22Rv1 (cell line): Measurements from ENCODE around the gene LRRIQ3.

Source experiments
- ZFX ChIP-seq: fragments of 450-650 bp; IDR thresholded peaks from 2 replicates; pipeline ENCODE4 v1.6.1; 2017; ENCODE audit warnings: antibody characterized with exemption, borderline replicate concordance
- TF ChIP-seq, protein P1 (sequence below): fragments of 450-650 bp; IDR thresholded peaks from 2 replicates; pipeline ENCODE4 v1.5.1; 2017; ENCODE audit warnings: mild to moderate bottlenecking

DNA sequence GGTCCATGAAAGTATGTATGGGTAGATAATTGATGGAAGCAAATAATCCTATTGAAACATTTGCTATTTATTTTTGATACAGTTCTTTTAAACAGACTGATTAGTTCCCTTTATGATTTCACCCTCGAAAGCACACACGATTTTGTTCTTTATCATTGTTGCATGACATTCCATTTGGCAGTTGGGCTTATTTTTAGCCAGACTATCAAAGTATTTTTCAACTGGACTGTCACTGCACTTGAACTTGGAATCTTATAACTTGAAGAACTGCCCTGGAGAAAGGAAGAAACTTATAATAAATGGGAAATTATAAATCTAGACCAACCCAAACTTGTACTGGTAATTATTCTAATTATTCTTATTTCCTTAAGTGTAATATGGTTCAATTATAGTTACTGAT is 37.2 kb upstream of the LRRIQ3 start, which contains the start of gene TNNI3K:
- TF ChIP-seq, protein P1, sequence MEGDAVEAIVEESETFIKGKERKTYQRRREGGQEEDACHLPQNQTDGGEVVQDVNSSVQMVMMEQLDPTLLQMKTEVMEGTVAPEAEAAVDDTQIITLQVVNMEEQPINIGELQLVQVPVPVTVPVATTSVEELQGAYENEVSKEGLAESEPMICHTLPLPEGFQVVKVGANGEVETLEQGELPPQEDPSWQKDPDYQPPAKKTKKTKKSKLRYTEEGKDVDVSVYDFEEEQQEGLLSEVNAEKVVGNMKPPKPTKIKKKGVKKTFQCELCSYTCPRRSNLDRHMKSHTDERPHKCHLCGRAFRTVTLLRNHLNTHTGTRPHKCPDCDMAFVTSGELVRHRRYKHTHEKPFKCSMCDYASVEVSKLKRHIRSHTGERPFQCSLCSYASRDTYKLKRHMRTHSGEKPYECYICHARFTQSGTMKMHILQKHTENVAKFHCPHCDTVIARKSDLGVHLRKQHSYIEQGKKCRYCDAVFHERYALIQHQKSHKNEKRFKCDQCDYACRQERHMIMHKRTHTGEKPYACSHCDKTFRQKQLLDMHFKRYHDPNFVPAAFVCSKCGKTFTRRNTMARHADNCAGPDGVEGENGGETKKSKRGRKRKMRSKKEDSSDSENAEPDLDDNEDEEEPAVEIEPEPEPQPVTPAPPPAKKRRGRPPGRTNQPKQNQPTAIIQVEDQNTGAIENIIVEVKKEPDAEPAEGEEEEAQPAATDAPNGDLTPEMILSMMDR, result no peak
- no peak for TF ChIP-seq ZFX
